Measurements from ENCODE around the gene VPS26C. TPM values are rescaled to one million over a fixed set of nuclear protein-coding genes. Genes with fewer than 3 reads are reported as not detected.

VPS26C gene
- total RNA-seq, 1 donor from 2014 or later: 48.2 TPM

GRCh38 chr21:37202221-37203110 lies 64.7 kb downstream of the VPS26C start:
- DNase-seq (ENCODE audit: low spot score): no peak

- DNase-seq (ENCODE audit: low spot score): no peak
Measured at GRCh38 chr21:37200641-37201480, 66.3 kb downstream of the VPS26C start.

- no peak for DNase-seq (ENCODE audit: low spot score)
Measured at GRCh38 chr21:37199057-37199924, 67.8 kb downstream of the VPS26C start.

- no peak for DNase-seq (ENCODE audit: low spot score)
Measured at GRCh38 chr21:37197746-37198145, 69.4 kb downstream of the VPS26C start.

GRCh38 chr21:37196847-37197246 lies 70.3 kb downstream of the VPS26C start:
- DNase-seq (ENCODE audit: low spot score): no peak

- DNase-seq (ENCODE audit: low spot score): no peak
Measured at GRCh38 chr21:37195610-37196009, 71.5 kb downstream of the VPS26C start.

GRCh38 chr21:37195059-37195458 lies 72.1 kb downstream of the VPS26C start:
- DNase-seq (ENCODE audit: low spot score): no peak

- no peak for DNase-seq (ENCODE audit: low spot score)
Measured at GRCh38 chr21:37193676-37194075, 73.5 kb downstream of the VPS26C start.

GRCh38 chr21:37193006-37193405 lies 74.1 kb downstream of the VPS26C start:
- no peak for DNase-seq (ENCODE audit: low spot score)

- no peak for DNase-seq (ENCODE audit: low spot score)
Measured at GRCh38 chr21:37192019-37192418, 75.1 kb downstream of the VPS26C start.

- no peak for DNase-seq (ENCODE audit: low spot score)
Measured at GRCh38 chr21:37188825-37189224, 78.3 kb downstream of the VPS26C start.

GRCh38 chr21:37186983-37187382 lies 80.2 kb downstream of the VPS26C start:
- no peak for DNase-seq (ENCODE audit: low spot score)

GRCh38 chr21:37184784-37185593 lies 82.1 kb downstream of the VPS26C start:
- no peak for DNase-seq (ENCODE audit: low spot score)

GRCh38 chr21:37183749-37184148 lies 83.4 kb downstream of the VPS26C start:
- no peak for DNase-seq (ENCODE audit: low spot score)

- no peak for DNase-seq (ENCODE audit: low spot score)
Measured at GRCh38 chr21:37182222-37182621, 84.9 kb downstream of the VPS26C start.

- DNase-seq (ENCODE audit: low spot score): no peak
Measured at GRCh38 chr21:37181059-37181458, 86.1 kb downstream of the VPS26C start.

- no peak for DNase-seq (ENCODE audit: low spot score)
Measured at GRCh38 chr21:37176716-37177115, 90.4 kb downstream of the VPS26C start.
